RKO (cell line): ENCODE results near the gene NDUFAF3.
A peak's percentile ranks its signal among the peaks of the same experiment; 100 is the strongest.
"Not testable (repeated sequence)": the region's sequence is repeated elsewhere in the genome, so short reads cannot be mapped to it uniquely, and the experiment has no call there.

Experiments
- DNase-seq: peaks from one replicate; pipeline ENCODE4 v3.0.0-alpha.2; 2016; ENCODE audit warnings: low spot score

The NDUFAF3 gene

DNA sequence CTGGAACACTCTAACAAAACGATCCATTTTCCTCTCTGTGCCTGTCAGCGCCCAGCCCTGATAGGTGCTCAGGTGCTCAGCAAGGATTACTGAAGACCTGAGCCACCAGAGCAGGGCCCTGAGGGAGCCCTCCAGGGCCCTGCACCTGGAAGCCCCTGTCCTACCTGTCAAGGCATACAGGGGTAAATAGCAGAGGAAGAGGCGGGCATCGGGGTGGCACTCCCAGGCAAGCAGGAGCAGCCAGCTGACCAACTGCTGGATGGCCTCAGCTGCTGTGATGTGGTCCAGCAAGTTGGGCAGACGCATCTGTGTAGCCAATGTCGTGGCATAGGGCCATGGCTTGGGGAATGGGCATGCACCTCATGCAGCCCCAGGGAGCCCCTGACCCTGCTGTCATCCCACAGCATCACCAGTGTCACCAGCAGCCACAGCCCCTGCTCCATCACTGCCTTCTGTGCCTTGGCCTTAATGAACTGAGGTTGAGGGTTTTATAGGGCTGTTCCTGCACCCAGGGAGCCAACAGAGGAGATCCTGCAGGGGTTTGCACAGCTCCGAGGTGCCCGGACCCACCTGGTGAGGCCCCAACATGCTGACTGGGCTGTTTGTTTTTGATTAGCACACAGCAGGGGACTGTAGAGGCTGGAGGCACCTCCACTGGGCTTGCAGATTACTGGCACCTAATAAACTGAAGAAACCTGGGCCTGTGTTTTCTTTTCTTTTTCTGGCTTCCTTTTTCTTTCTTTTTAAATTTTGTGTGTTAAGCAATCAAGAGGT lies 22.6 kb upstream of the NDUFAF3 start:
- no peak for DNase-seq

DNA sequence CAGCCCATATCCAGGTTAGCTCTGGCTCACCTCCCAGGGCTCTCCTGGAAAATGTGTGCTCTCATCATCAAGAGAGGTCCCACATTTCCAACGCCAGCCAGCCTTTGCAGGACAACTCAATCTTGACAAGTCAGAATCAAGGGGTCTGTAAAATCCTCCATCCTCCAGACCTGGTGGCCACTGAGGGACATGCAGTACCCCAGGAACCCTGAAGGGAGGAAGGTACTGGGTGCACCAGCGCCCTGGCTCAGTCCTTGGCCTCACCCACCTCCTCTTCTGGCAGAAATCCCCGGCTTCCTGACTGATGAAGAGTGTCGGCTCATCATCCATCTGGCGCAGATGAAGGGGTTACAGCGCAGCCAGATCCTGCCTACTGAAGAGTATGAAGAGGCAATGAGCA lies 20.8 kb upstream of the NDUFAF3 start:
- no peak for DNase-seq

DNA sequence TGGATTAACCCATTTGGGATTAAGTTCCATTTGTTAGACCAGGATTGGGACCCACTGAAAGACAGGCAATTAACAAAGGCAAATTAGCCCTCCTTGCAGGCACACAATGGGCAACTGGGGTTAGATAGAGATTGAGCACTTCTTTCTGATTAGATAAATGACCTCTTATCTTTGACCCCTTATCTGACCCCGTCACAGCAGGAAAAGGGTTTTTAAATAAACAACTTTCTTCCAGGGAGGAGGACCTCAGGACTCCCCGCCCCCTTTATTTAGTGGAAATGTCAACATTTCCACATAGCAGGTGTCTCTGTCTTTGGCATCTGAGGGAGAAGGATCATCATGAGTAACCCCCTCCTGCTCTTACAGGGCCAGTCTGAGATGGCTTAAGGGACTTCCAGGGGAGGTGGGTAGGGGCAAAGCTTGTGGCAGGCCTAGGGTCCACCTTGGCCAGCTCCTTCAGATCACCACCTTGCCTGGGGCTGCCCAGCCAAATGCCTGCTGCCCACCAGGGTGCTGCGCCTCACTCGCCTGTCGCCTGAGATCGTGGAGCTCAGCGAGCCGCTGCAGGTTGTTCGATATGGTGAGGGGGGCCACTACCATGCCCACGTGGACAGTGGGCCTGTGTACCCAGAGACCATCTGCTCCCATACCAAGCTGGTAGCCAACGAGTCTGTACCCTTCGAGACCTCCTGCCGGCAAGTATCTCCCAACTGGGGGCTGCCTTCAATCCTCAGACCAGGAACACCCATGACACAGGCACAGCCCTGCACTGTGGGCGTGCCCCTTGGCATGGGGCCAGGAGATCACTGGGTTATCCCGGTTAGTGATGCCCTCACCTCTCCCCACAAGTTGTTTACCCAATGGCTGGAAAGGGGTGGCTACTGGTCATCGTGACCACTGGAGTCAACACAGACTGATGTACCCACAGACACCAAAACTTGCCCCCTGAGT lies 17.3 kb upstream of the NDUFAF3 start:
- no peak for DNase-seq

DNA sequence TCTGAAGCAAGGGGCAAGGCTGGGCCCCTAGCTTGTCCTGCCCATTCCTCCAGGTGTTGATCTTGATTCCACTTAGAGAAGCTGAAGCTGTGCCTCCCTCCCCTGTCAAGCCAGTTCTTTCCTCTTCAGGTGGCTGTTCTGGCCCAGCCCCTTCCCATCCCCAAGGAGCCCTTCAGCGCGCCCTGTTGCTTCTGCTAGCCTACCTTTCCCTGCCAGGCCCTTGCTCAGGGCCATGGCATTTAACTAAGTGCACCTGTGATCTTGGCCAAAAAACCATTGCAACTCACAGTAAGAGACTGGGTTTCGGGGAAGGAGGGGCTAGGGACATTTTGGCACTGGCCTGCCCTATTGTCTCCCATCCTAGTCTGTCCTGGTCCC lies 16.6 kb upstream of the NDUFAF3 start:
- no peak for DNase-seq

DNA sequence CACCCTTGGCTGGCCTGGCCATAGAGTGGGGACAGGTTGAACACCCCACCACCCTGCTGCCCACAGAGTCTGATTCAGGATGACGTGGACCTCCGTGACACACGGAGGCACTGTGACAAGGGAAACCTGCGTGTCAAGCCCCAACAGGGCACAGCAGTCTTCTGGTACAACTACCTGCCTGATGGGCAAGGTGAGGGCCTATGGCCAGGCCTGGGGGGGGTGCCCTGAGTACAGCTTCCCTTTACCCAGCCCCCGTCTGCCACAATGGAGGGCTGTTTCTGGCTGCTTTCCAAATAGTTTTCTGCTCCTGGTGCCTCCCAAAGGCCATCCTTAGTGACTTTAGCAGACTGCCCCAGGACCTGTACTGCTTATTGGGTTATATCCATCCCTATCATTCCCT lies 15.9 kb upstream of the NDUFAF3 start:
- DNase-seq: no peak

DNA sequence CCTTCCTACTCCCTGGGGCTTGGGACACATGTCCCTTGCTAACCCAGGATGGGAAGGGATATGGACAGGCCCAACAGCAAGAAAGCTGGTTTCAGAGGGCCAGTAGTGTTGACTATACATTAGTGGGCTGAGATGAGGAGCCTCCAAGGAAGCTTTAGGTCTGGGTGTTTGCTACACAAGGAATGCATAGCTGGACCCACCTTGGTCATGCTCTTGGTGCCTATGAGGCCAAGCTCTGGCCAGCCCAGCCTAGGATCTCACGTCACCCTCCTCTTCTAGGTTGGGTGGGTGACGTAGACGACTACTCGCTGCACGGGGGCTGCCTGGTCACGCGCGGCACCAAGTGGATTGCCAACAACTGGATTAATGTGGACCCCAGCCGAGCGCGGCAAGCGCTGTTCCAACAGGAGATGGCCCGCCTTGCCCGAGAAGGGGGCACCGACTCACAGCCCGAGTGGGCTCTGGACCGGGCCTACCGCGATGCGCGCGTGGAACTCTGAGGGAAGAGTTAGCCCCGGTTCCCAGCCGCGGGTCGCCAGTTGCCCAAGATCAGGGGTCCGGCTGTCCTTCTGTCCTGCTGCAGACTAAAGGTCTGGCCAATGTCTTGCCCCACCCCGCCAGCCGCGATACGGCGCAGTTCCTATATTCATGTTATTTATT lies 15.4 kb upstream of the NDUFAF3 start:
- no peak for DNase-seq

DNA sequence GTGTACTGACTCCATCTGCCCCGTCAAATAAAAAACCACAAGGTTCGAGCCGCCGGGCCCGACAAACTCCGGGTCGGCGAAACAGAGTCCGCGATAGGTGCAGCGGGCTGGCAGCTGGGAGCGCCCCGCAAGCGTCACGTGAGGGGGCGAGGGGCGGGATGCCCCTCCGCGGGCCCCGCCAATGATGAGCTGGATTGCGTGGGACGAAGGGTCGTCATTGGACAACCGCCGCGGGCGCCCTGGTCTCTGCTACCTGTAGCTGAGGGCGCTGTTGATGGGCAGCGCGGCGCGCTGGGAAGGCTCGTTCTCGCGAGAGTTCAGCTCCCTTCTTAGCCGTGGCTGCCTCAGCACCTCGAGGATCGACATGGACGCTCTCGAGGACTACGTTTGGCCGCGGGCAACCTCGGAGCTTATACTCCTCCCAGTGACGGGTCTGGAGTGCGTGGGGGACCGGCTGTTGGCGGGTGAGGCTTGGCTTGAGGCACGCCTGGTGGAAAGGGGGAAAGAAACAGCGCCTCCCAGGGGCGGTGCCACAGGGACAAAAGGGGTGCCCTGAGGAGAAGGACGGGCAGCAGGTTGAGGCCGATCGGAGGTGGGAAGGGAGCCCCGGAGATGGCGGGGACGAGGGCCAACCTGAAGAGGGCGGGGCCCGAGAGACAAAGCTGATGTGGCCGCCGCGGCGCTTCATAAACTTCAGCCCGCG lies 14.7 kb upstream of the NDUFAF3 start, which contains the start of gene WDR6:
Gene WDR6 (plus strand): TSS at position 324 of the 703 bp plus-strand sequence. CDS start 41 bp downstream, at position 365.
- DNase-seq: peak; percentile 97

DNA sequence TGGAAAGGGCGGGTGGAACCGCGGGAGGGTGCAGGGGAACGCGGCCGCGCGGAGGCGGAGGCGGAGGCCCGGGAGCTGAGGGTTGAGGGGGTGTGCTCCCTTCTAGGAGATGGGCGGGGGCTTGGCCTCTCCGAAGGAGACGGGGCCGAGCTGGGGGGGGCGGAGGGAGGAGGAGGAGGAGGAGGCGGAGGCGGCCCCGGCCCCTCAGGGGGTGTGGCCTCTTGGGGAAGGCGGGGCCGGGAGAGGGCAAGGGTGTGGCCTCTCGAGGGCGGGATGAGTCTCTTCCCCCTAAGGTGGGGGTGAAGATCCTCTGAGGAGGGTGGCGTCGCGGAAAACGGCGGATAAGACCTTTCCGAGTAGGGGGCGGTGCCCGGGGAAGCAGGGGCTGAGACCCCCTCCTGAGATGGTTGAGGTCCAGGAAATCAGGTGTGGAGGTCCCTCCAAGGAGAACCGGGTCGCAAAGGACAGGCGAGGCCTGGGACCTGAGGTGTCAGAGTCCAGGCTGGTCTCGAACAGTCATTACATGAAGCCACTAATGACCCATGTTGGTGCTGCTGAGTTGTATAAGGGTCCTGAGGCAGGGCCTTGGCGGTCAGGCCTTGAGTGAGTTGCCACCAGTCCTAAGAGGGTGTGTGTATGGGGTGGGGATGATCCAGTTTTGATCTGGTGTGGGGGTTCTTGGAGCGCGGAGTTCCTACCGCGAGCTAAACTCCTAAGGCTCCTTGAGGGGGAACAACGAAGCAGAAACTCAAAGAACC lies 14.0 kb upstream of the NDUFAF3 start:
- peak; percentile 81 for DNase-seq

DNA sequence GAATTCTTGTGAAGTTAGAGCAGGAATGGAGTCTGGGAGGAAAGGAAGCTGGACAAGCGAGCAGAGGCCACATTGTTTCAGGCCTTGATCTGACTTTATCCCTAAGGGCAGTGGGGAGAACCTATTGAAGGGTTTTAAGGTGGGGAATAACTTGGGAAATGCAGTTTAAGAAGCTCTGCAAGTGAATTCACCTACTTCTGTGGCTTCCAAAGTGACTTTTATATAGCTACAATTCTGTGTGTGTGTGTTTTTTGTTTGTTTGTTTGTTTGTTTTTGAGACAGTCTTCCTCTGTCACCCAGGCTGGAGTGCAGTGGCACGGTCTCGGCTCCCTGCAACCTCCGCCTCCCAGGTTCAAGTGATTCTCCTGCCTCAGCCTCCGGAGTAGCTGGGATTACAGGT lies 13.3 kb upstream of the NDUFAF3 start:
- not testable (repeated sequence) for DNase-seq

DNA sequence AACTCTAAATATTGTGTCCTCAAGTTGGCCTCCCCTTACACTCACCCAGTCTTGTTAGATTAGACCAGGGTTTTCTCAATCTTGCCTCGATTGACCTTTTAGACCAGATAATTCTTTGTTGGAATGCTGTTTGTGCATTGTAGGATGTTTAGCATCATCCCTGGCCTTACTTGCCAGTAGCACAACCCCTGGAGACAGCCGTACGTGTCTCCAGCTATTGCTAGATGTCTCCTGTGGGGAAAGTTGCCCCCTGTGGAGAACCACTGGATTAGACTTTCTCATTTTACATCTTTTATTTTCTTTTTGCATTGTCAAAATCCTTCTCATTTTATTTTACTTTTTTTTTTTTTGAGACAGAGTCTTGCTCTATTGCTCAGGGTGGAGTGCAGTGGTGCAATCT lies 12.5 kb upstream of the NDUFAF3 start:
- DNase-seq: no peak

DNA sequence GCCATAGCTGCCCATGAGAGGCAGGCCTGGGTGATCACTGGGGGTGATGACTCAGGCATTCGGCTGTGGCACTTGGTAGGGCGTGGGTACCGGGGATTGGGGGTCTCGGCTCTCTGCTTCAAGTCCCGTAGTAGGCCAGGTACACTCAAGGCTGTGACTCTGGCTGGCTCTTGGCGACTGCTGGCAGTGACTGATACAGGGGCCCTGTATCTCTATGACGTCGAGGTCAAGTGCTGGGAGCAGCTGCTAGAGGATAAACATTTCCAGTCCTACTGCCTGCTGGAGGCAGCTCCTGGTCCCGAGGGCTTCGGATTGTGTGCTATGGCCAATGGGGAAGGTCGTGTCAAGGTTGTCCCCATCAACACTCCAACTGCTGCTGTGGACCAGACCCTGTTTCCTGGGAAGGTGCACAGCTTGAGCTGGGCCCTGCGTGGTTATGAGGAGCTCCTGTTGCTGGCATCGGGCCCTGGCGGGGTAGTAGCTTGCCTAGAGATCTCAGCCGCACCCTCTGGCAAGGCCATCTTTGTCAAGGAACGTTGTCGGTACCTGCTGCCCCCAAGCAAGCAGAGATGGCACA lies 9.4 kb upstream of the NDUFAF3 start:
- DNase-seq: no peak

DNA sequence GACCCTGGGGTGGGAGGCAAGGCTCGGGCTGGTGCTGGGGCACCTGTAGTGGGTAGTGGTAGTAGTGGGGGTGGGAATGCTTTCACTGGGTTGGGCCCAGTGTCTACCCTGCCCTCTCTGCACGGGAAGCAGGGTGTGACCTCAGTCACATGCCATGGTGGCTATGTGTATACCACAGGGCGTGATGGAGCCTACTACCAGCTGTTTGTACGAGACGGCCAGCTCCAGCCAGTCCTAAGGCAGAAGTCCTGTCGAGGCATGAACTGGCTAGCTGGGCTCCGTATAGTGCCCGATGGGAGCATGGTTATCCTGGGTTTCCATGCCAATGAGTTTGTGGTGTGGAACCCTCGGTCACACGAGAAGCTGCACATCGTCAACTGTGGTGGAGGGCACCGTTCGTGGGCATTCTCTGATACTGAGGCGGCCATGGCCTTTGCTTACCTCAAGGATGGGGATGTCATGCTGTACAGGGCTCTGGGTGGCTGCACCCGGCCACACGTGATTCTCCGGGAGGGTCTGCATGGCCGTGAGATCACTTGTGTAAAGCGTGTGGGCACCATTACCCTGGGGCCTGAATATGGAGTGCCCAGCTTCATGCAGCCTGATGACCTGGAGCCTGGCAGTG lies 8.7 kb upstream of the NDUFAF3 start:
- DNase-seq: no peak

DNA sequence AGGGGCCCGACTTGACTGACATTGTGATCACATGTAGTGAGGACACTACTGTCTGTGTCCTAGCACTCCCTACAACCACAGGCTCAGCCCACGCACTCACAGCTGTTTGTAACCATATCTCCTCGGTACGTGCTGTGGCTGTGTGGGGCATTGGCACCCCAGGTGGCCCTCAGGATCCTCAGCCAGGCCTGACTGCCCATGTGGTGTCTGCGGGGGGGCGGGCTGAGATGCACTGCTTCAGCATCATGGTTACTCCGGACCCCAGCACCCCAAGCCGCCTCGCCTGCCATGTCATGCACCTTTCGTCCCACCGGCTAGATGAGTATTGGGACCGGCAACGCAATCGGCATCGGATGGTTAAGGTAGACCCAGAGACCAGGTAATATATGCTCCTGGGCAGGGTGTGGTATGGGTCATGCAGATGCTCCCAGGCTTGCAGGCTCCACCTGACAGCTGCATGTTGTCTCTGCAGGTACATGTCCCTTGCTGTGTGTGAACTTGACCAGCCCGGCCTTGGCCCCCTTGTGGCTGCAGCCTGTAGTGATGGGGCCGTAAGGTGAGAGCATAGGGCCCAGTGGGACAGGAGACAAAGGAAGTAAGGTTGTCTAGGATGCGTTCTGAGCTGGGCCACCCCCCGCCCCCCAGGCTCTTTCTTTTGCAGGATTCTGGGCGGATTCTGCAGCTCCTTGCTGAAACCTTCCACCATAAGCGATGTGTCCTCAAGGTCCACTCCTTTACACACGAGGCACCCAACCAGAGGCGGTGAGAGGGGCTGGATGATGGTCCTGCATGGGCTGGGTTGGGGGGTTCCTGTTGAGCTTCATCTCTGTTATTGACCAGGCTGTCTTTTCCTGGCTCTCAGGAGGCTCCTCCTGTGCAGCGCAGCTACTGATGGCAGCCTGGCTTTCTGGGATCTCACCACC lies 7.9 kb upstream of the NDUFAF3 start:
- no peak for DNase-seq

DNA sequence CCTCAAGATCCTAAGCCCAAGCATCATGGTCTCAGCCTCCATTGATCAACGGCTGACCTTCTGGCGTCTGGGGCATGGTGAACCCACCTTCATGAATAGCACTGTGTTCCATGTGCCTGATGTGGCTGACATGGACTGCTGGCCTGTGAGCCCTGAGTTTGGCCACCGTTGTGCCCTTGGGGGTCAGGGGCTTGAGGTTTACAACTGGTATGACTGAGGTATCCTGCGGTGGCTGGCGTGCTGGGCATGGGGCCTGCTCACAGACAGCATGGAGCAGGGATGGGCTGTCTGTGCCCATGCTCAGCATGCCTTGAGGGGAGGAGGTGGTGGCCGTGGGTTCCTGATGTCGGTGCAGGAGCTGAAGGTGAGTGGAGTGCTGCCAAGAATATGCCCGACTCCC lies 6.8 kb upstream of the NDUFAF3 start:
- DNase-seq: no peak

DNA sequence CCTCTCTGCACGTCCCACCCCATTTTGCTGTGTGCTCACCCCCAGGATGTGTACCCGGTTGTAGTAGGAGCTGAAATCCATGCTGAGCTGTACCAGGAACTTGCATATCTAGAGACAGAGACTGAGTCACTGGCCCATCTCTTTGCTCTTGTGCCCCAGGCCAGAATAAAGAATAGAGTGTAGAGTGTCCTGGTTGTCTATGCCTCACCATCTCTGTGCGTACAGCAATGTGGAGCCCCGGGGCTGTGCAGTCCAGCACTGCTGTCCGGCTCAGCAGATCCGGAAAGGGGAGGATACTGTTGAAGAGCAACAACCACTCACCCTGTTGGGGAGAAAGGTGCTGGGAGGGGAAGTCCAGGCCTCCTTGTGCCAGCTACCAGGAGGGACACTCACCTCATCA lies 6.2 kb upstream of the NDUFAF3 start:
- DNase-seq: no peak

DNA sequence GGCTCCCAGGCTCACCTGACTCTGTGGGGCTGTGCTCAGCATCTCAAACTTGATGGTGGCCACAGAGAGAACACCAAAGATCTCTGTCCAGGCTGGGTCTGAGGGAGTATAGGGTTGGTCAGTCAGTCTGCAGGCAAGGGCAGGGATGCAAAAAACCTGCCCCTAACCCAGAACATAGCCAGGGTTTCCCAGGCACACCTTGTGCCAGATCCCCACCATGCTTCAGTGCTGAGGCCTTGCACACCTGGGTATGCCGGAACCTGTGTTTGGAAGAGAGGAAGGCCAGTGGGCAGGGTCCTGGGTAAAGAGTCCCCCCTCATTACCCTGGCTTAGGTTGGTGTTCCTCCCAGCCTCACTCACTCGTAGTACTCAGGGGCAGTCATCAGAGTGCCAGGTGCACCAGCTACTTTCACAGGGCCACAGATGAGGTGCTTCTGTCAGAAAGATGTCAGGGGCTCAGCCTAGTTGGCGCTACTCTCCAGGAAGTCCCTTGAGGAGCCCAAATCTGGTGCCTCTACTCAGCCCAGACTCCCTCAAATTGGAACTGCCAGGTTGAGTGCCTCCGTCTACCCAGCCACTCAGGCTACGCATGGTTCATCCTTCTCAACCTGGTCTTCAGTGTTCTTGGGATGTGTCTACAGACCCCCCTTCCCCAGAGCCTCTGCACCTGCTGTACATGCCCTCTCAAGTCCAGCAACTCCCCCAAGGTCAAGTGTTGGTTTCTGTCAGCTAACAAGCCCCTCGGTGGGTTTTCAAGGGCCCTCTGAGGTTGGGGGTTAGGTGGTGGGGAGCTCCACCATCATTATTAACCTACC lies 5.3 kb upstream of the NDUFAF3 start:
- no peak for DNase-seq

DNA sequence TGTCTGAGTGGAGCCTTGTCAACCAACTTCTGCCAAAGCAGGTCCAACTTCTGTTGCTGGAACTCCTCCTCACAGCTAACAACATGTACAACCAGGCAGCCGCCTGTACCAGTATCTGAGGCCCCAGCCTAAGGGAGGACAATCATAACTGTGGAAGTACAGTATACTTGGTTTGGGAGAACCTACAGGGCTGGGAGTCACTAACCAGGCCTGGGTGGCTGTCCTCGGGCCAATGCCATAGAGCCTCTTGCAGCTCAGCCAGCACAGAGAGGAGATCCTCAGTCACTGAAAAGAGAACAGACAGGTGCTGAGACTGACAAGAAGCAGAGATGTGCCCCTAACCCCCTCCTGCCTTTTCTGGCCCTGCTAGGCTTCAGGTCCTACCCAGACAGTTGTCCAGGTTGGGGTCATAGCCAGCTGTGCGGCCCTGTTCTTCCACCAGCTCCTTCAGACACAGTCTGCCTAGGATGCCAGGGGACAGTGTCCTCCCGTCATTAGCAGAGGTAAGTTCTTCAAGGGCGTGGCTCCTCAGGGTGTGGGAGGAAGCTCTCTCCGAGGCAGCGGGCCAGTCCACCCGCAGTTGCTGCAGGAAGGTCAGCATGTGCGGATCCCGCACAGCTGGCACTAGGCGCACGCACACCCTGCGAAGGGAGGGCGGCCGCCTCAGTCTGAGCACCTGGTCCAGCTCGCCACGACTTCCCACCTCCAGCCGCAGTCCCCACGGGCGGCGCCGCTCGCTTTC lies 4.5 kb upstream of the NDUFAF3 start:
- peak; percentile 32 for DNase-seq
